NCI-H1417 (cell line): Measurements from ENCODE around the gene VEGFA.

Experiments used
- DNase-seq, 3 experiments: peaks; one replicate each; lab custom pipeline; 2025; lab: John Stamatoyannopoulos, UW

The VEGFA gene

DNA sequence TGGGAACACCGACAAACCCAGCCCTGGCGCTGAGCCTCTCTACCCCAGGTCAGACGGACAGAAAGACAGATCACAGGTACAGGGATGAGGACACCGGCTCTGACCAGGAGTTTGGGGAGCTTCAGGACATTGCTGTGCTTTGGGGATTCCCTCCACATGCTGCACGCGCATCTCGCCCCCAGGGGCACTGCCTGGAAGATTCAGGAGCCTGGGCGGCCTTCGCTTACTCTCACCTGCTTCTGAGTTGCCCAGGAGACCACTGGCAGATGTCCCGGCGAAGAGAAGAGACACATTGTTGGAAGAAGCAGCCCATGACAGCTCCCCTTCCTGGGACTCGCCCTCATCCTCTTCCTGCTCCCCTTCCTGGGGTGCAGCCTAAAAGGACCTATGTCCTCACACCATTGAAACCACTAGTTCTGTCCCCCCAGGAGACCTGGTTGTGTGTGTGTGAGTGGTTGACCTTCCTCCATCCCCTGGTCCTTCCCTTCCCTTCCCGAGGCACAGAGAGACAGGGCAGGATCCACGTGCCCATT, 15.3 kb downstream of the VEGFA start:
- no peak for DNase-seq

GRCh38 chr6:43785904-43786303, 15.9 kb downstream of the VEGFA start:
- no peak for DNase-seq

GRCh38 chr6:43786664-43787329, 16.8 kb downstream of the VEGFA start:
- no peak for DNase-seq

DNA sequence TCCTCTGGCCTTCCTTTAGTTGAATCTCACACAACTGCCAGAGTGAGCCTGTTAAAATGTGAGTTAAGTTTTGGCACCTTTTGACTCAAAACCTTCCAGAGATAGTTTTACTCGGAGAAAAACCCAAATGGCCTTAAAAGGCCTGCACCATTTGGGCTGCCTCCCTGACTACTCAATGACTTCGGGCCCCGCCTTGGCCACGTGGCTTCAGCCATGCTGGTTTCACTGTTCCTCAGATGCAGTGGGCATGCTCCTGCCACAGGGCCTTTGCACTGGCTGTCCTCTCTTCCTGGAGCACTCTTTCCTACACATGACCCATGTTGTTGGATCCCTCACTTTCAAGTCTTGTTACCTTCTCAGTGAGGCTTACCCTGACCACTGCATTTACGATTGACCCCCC, 18.3 kb downstream of the VEGFA start:
- DNase-seq = no peak

DNA sequence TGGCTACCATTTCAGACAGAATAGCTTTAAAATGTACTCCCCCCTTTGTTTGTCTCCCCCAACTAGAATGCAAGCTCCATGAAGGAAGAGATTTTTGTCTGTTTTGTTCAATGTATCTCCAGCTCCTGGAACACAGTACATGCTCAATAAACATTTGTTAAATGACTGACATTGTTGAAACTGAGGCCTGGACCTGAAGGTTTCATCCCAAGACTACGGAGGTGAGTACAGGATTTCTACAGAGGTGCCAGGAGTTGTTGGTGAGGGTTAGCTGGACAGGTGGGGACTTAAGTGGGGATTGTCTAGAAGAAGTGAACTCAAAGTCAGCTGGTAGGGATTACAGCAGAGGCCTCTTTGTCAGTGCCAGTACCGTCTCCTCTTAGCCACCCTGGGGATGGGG, 19.4 kb downstream of the VEGFA start:
- no peak for DNase-seq

GRCh38 chr6:43790031-43790430, 20.0 kb downstream of the VEGFA start:
- no peak for DNase-seq

DNA sequence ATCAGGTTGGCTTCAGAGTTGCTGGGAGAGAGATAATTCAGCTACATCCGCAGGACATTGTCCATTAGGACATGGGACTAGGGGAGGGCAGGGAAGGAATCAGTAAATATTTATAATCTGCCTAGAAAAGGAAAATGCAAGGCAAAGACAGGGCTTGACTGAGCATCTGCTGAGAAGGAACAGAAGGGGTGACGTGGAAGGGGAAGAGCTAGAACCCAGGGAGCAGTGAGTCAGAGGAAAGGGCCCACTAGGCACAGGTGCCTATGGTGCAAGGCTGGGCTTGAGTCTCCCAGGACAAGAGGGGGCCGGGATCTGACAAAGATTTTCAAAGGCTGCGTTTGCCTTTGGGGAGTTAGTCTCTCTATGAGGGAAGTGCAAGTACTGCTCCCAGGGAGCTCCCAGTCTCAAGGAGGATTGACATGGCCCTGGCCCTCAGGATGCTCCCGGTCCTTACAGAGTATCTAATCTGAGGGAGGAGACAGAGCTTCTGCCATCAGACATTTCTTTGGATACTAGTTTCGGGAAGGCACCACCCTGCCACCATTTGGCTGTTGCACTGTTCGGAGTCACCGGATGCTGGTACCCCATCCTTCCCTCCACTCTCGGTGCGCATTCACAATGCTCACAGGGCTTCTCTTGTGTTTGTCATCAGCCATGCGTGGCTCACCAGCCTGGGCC, 21.9 kb downstream of the VEGFA start:
- DNase-seq = no peak

DNA sequence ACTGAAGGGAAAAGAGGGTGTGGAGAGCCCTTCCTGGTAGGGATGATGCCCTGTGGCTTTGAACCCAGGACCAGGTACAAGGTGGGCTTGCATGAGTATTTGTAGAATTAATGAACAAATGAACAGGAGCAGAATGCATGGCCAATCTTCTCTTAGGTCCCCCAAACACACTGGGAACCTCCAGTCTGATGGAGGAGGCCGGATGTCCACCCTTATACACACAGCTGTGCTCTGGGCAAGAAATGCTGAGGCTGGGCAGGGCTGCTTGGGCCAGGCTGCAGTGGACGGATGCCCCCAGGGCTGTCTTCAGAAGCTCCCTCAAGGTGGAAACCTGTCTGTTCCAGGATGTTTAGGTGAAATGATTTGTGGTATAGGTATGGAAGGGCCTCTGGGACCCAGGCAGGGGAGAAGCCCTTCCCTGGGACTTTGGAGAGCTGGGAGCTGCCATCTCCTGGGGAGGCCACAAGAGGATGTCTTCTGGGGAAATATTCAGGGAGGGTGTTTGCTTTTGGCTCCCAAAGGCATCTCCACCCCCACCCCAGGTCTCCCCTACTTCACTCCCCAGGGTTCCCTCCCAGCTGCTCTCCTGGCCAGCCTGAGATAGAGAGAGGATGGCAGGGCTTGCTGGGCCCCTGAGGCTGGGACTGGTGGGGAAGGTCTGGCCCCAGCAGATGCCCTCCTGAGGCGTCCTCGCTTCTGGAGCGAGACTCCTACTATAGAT, 23.3 kb downstream of the VEGFA start:
- DNase-seq = no peak

DNA sequence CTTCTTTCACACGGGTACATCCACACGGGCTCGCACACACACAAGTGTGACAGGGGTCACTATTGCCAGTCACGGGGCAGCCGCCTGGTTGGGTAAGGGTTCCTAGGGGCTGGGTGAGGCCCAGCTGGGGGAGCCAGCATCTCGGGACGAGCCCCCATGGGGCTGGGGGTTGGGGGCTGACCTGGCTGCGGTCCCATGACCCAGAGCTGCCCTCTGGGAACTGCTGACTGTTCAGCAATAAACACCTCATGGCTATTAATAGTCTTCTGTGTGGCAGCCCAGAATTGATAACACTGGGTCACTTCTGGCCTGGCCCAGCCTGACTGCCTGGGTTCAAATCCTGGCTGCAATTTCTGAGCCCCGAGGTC, 23.8 kb downstream of the VEGFA start:
- DNase-seq = no peak

GRCh38 chr6:43795421-43795820, 25.4 kb downstream of the VEGFA start:
- DNase-seq = no peak

GRCh38 chr6:43796168-43796567, 26.2 kb downstream of the VEGFA start:
- DNase-seq = no peak

DNA sequence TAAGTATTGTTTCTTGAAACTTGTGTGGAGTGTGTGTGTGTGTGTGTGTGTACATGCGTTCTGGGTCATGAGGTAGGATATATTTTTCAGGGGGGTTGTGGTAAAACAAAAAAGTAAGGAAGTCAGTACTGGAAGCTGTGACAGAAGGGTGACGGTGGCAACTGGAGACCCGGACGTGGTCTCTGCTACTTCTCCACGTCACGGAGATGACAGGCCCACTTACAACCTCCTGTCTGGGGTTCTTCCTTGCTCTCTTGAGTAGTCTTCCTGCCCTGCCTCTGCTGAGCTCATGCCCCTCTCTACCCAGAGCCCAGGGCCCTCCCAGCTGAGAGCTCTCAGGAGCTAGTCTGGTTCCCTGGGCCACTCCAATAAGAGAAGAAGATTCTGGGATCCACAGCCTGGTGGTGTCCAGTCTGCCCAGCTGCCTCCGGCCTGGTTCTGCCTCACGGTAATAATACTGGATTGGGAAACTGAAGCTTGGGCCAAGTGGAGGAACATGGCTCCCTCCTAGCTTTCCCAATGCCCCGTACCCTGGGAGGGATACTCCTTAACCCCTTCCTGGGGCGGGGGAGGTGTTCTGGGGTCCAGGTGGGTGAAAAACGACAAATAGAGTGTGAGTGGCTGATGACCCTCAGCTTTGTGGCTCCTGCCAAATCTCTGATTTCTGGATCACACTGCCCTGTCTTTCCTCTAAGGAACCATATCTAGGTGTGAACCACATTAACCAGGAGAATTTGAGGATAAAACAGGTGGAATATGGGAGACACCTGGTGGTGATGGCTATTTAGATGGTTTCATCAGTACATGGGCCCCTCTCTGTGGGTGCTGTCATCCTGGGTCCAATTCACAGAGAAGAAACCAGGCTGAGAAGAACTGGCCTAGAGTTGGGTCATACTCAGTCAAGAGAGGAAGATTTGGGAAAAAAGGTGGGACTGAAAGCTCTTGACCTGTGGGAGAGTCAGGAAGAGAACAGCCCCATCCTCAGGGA, 27.2 kb downstream of the VEGFA start:
- DNase-seq = no peak

- DNase-seq = no peak
Observed at GRCh38 chr6:43797919-43798318, 27.9 kb downstream of the VEGFA start.

- DNase-seq = no peak
Observed at GRCh38 chr6:43798688-43799444, 28.9 kb downstream of the VEGFA start.

DNA sequence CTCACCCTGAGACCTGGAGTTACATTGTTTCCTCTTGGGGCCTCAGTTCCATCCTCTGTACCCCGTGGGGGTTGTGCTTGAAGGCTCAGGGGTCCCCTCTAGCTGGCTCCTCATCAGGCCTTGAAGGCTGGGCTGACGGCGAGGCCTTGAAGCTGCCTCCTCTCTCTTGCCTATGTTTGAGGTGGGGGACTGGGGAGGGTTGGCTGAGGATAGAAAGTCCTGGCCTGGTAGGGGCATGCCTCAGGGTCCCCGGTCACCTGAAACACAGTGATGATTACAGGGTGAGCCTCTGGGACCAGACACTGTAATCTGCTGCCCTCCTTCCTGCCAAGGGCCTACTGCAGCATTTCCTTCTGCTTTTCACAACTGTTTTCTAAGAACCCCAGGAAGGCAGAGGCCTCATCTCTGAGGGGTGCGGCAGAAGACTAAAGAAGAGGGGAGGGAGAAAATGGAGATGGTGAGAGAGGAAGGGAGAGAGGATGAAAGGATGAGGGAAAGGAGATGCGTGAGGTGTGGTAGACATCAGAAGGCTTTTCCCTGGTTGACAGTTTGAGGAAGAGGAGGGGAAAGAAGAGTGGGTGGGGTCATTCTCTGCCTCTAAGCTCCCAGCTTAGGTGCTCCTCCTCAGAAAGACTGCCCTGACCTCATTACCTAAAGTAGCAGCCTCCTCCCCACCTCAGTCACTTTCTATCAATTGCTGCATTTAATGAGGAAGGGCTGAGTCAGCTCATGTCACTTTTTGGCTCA, 29.7 kb downstream of the VEGFA start:
- DNase-seq = no peak

- no peak for DNase-seq
Observed at GRCh38 chr6:43800298-43800623, 30.2 kb downstream of the VEGFA start.

DNA sequence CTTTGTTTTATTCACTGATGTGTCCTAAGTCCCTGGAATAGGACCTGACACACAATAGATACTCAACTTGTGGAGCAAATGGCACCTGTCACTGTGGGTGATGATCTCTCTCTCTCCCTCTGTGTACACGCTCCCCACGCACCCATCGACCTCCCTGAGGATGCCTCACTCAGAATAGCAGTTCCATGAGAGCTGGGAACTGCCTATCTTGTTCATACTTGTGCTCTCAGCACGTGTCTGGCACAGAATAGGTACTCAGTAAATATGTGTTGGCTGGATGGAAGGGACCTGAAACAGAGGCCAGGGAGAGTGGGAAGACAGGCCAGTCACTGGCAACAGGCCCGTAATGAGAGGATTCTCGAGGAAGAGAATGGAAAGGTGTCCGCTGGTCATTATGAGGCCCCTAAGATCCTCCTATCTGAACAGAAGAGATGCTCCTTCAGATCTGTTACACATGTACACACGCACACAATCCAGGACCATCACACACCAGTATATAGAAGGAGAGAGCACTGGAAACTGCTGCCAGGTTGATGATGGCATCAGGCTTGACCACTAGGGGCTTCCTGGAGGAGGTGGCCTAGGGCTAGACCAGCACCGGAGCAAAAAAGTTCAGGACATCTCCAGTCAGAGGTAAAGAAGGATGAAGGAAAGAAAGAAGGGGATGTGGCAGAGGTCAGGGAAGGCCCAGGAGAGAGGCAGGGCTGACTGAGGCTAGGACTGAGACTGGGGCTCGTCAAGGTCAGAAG, 30.9 kb downstream of the VEGFA start:
- no peak for DNase-seq

DNA sequence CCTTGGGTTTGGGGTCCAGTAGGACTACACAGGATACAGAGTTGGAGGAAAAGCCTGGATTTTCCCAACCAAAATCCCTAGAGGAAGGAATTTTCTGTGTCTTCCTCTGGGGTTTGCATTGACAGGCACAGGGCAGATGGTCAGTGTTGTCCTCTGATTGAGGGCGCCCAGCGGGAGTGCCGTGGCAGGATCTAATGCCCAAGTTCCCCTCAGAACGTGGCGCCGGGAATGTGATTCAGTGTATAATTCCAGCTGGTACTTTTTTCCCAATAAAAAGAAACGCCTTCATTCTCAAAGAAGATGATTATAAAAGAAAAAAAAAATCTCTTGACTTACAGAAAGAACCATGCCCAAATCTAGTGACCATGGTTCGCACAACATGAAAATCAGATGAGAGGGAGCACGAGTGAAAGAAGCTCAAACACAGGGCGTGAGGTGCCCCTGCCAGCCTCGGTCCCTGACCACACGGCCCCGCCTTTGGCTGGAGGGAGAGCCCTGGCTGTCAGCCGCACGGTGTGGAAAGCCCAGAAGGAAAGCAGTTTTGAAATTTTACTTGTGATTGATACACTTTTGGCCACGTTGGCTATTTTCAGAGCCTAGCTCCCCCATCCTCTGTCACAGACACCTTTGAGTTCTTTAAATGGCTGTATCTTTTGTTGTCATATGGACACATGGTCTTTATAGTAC, 31.6 kb downstream of the VEGFA start:
- no peak for DNase-seq
